HFFc6 (cell line): ENCODE results near the gene CPXM2. TPM values are rescaled to one million over a fixed set of nuclear protein-coding genes. Genes with fewer than 3 reads are reported as not detected.

Source experiments
- DNase-seq: peaks from one replicate; pipeline ENCODE4 v3.0.0-alpha.2; 2018
- H3K27ac Mint-ChIP-seq: 2 replicates; pipeline ENCODE4 v1.8.0; 2020; ENCODE audit warnings: mild to moderate bottlenecking, mixed read lengths
- H3K27me3 Mint-ChIP-seq: 2 replicates; pipeline ENCODE4 v1.8.0; 2021; ENCODE audit warnings: mild to moderate bottlenecking, moderate library complexity, mixed read lengths; ENCODE audit not compliant: insufficient read depth
- H3K36me3 Mint-ChIP-seq: 2 replicates; pipeline ENCODE4 v1.8.0; 2021; ENCODE audit warnings: low read depth, mixed read lengths
- H3K4me1 Mint-ChIP-seq: 2 replicates; pipeline ENCODE4 v1.8.0; 2020; ENCODE audit warnings: low read depth, mixed read lengths
- H3K4me3 Mint-ChIP-seq: 2 replicates; pipeline ENCODE4 v1.8.0; 2020; ENCODE audit warnings: mild to moderate bottlenecking, moderate library complexity, mixed read lengths
- H3K9me3 Mint-ChIP-seq: 2 replicates; pipeline ENCODE4 v1.8.0; 2020; ENCODE audit warnings: mild to moderate bottlenecking, mixed read lengths
- CTCF ChIP-seq: fragments of 200-600 bp; sonication (generic); IDR thresholded peaks from 2 replicates; pipeline ENCODE4 v1.5.0; 2021; ENCODE audit warnings: antibody characterized with exemption, mild to moderate bottlenecking
- long read RNA-seq: library from polyadenylated mRNA; unstranded; transcript quantifications from one replicate; pipeline ENCODE4 v2.0.0, GENCODE V29; 2019
- total RNA-seq, 6 experiments: library from RNA; stranded (reverse); fragmentation: NEBNext Ultra II Directional; extraction: Animal tissue kit (Norgen Biotek cat#: 25700); gene quantifications; 2 replicates in 1 of 6; 3 replicates in 5 of 6; pipeline ENCODE4 v1.2.3, GENCODE V29; 2021

Gene CPXM2
- not detected for total RNA-seq
- long read RNA-seq = 0 reads

GRCh38 chr10:123891144-123892071 lies at the start of gene CPXM2:
Gene CPXM2, minus strand, starts transcription at chr10:123891807. Its CDS starts 148 bp downstream, at chr10:123891659.
- DNase-seq = no peak
- Mint-ChIP-seq H3K4me1 (no peaks in the 10 kb centered on the region), H3K9me3 (no peaks in the 10 kb centered on the region; the same call in 1 of the 2 replicates), H3K36me3 (no peaks in the 10 kb centered on the region), H3K4me3 (no peak within 1 kb of the TSS), H3K27ac (no peak within 1 kb of the TSS), H3K27me3 (peaks cover 6% of the 10 kb centered on the region; the same call in 1 of the 2 replicates)
- TF ChIP-seq CTCF = no peak

GRCh38 chr10:123939591-123939990 lies 48.0 kb upstream of the CPXM2 start:
- Mint-ChIP-seq H3K4me3 (no peak overlapping the region), H3K36me3 (peaks cover 16% of the 10 kb centered on the region), H3K27ac (no peak overlapping the region), H3K4me1 (peaks cover 14% of the 10 kb centered on the region; the same call in 1 of the 2 replicates), H3K9me3 (peaks cover 15% of the 10 kb centered on the region; the same call in 1 of the 2 replicates), H3K27me3 (peaks cover 2% of the 10 kb centered on the region)
- DNase-seq = no peak
- no peak for TF ChIP-seq CTCF

- no peak for DNase-seq
- peaks cover 16% of the 10 kb centered on the region; the same call in 1 of the 2 replicates for H3K4me1 Mint-ChIP-seq
- peaks cover 20% of the 10 kb centered on the region for H3K36me3 Mint-ChIP-seq
- peaks cover 15% of the 10 kb centered on the region; the same call in 1 of the 2 replicates for H3K9me3 Mint-ChIP-seq
- H3K27me3 Mint-ChIP-seq = peaks cover 2% of the 10 kb centered on the region
- H3K27ac Mint-ChIP-seq = no peak overlapping the region
- no peak for TF ChIP-seq CTCF
- H3K4me3 Mint-ChIP-seq = no peak overlapping the region
These were observed 47.3 kb upstream of the CPXM2 start for GRCh38 chr10:123938890-123939289.

- H3K4me1 Mint-ChIP-seq = peaks cover 8% of the 10 kb centered on the region; the same call in 1 of the 2 replicates
- no peak overlapping the region for H3K27ac Mint-ChIP-seq
- H3K4me3 Mint-ChIP-seq = no peak overlapping the region
- peaks cover 2% of the 10 kb centered on the region for H3K27me3 Mint-ChIP-seq
- H3K9me3 Mint-ChIP-seq = peaks cover 23% of the 10 kb centered on the region; the same call in 1 of the 2 replicates
- DNase-seq = no peak
- no peak for TF ChIP-seq CTCF
- H3K36me3 Mint-ChIP-seq = peaks cover 19% of the 10 kb centered on the region
These were observed 44.8 kb upstream of the CPXM2 start for GRCh38 chr10:123936426-123936825.

GRCh38 chr10:123935680-123936079 lies 44.1 kb upstream of the CPXM2 start:
- TF ChIP-seq CTCF = no peak
- H3K4me1 Mint-ChIP-seq = peaks cover 15% of the 10 kb centered on the region; the same call in 1 of the 2 replicates

More at GRCh38 chr10:123935680-123936079, 44.1 kb upstream of the CPXM2 start:
- peaks cover 19% of the 10 kb centered on the region for H3K36me3 Mint-ChIP-seq
- DNase-seq = no peak
- H3K9me3 Mint-ChIP-seq = peaks cover 30% of the 10 kb centered on the region
- H3K27ac Mint-ChIP-seq = no peak overlapping the region
- H3K27me3 Mint-ChIP-seq = peaks cover 2% of the 10 kb centered on the region
- no peak overlapping the region for H3K4me3 Mint-ChIP-seq
